Mucosa of rectum (tissue), 2 donors: ENCODE data around the gene KRTAP10-6.
"Not testable (repeated sequence)": the region's sequence is repeated elsewhere in the genome, so short reads cannot be mapped to it uniquely, and the experiment has no call there.

Experiments
- H3K27ac ChIP-seq, 2 donors: one replicate each; pipeline ENCODE4 v1.7.0; 2013; ENCODE audit warnings: inconsistent platforms in 2 of 2, low read depth in 2 of 2, low read length in 2 of 2
- H3K27me3 ChIP-seq, 2 donors: one replicate each; pipeline ENCODE4 v1.7.0; 2013; ENCODE audit warnings: low read length in 2 of 2; ENCODE audit not compliant: control insufficient read depth in 2 of 2, insufficient read depth in 2 of 2
- H3K36me3 ChIP-seq, 2 donors: one replicate each; pipeline ENCODE4 v1.7.0; 2013; ENCODE audit warnings: low read length in 2 of 2; ENCODE audit not compliant: control insufficient read depth in 2 of 2, insufficient read depth in 2 of 2
- H3K4me1 ChIP-seq, 2 donors: one replicate each; pipeline ENCODE4 v1.7.0; 2013; ENCODE audit warnings: low read length in 2 of 2, mild to moderate bottlenecking in 1 of 2; ENCODE audit not compliant: control insufficient read depth in 2 of 2, insufficient read depth in 2 of 2
- H3K4me3 ChIP-seq, 2 donors: one replicate each; pipeline ENCODE4 v1.7.0; 2013; ENCODE audit warnings: low read length in 2 of 2
- H3K9ac ChIP-seq, 2 donors: one replicate each; pipeline ENCODE4 v1.7.0; 2013; ENCODE audit warnings: low read length in 2 of 2, low read depth in 1 of 2, mild to moderate bottlenecking in 1 of 2
- H3K9me3 ChIP-seq, 2 donors: one replicate each; pipeline ENCODE4 v1.7.0; 2013; ENCODE audit warnings: low read length in 2 of 2; ENCODE audit not compliant: control insufficient read depth in 2 of 2
- donor health status: healthy.
- donor health status: Normal muscosa, but diverticular disease.

KRTAP10-6 gene

GRCh38 chr21:44610157-44610843, 18.0 kb upstream of the KRTAP10-6 start:
- H3K9me3 ChIP-seq, H3K4me1 ChIP-seq, H3K9ac ChIP-seq, H3K27ac ChIP-seq, H3K4me3 ChIP-seq, H3K36me3 ChIP-seq, H3K27me3 ChIP-seq: not testable (repeated sequence)

GRCh38 chr21:44609193-44609592, 16.9 kb upstream of the KRTAP10-6 start:
- H3K9me3 ChIP-seq: peaks cover 0 to 5% of the 10 kb centered on the region in 2 donors
- H3K4me1 ChIP-seq: no peaks in the 10 kb centered on the region
- no peaks in the 10 kb centered on the region for H3K27me3 ChIP-seq
- no peak overlapping the region for H3K9ac ChIP-seq
- no peaks in the 10 kb centered on the region for H3K36me3 ChIP-seq
- H3K4me3 ChIP-seq: no peak overlapping the region
- no peak overlapping the region for H3K27ac ChIP-seq

GRCh38 chr21:44606495-44606894, 14.2 kb upstream of the KRTAP10-6 start:
- no peaks in the 10 kb centered on the region for H3K36me3 ChIP-seq

GRCh38 chr21:44603911-44604310, 11.6 kb upstream of the KRTAP10-6 start:
- Histone ChIP-seq H3K4me1 (no peaks in the 10 kb centered on the region), H3K4me3 (no peak overlapping the region), H3K27ac (no peak overlapping the region), H3K9me3 (no peaks in the 10 kb centered on the region), H3K27me3 (peaks cover 2 to 6% of the 10 kb centered on the region in 2 donors), H3K9ac (no peak overlapping the region), H3K36me3 (no peaks in the 10 kb centered on the region)

More at GRCh38 chr21:44606495-44606894, 14.2 kb upstream of the KRTAP10-6 start:
- H3K27me3 ChIP-seq: peaks cover 0 to 2% of the 10 kb centered on the region in 2 donors
- H3K27ac ChIP-seq: no peak overlapping the region
- no peaks in the 10 kb centered on the region for H3K4me1 ChIP-seq
- H3K9ac ChIP-seq: no peak overlapping the region
- H3K9me3 ChIP-seq: no peaks in the 10 kb centered on the region
- no peak overlapping the region for H3K4me3 ChIP-seq

GRCh38 chr21:44603109-44603875, 11.0 kb upstream of the KRTAP10-6 start:
- Histone ChIP-seq H3K4me1 (no peaks in the 10 kb centered on the region), H3K9me3 (no peaks in the 10 kb centered on the region), H3K9ac (no peak overlapping the region), H3K27ac (no peak overlapping the region), H3K27me3 (peaks cover 2 to 6% of the 10 kb centered on the region in 2 donors), H3K4me3 (no peak overlapping the region), H3K36me3 (no peaks in the 10 kb centered on the region)

- Histone ChIP-seq H3K4me3 (no peak overlapping the region), H3K9ac (no peak overlapping the region), H3K27me3 (peaks cover 2 to 6% of the 10 kb centered on the region in 2 donors), H3K9me3 (no peaks in the 10 kb centered on the region), H3K27ac (no peak overlapping the region), H3K4me1 (no peaks in the 10 kb centered on the region), H3K36me3 (no peaks in the 10 kb centered on the region)
Measured at GRCh38 chr21:44602463-44602850, 10.2 kb upstream of the KRTAP10-6 start.

GRCh38 chr21:44601596-44602462, 9.5 kb upstream of the KRTAP10-6 start:
- Histone ChIP-seq H3K9me3 (no peaks in the 10 kb centered on the region), H3K27me3 (peaks cover 2 to 6% of the 10 kb centered on the region in 2 donors), H3K27ac (no peak overlapping the region), H3K9ac (no peak overlapping the region), H3K4me3 (no peak overlapping the region), H3K36me3 (no peaks in the 10 kb centered on the region), H3K4me1 (no peaks in the 10 kb centered on the region)

GRCh38 chr21:44601091-44601490, 8.8 kb upstream of the KRTAP10-6 start:
- not testable (repeated sequence) for H3K4me3 ChIP-seq, H3K4me1 ChIP-seq, H3K9ac ChIP-seq, H3K9me3 ChIP-seq, H3K27ac ChIP-seq, H3K36me3 ChIP-seq, H3K27me3 ChIP-seq

GRCh38 chr21:44600118-44600978, 8.0 kb upstream of the KRTAP10-6 start, which contains the start of gene KRTAP10-7:
KRTAP10-7 (plus strand) TSS chr21:44600597; CDS start chr21:44600622, 25 bp downstream.
- not testable (repeated sequence) for H3K36me3 ChIP-seq, H3K9ac ChIP-seq, H3K27ac ChIP-seq, H3K4me3 ChIP-seq, H3K4me1 ChIP-seq, H3K9me3 ChIP-seq
- H3K27me3 ChIP-seq: peaks cover 2 to 12% of the 10 kb centered on the region in 2 donors
